8988T (cell line): ENCODE results near the gene RIT1.

ENCODE experiments used
- DNase-seq: peaks from one replicate; pipeline ENCODE4 v3.0.0; 2011

The RIT1 gene

DNA sequence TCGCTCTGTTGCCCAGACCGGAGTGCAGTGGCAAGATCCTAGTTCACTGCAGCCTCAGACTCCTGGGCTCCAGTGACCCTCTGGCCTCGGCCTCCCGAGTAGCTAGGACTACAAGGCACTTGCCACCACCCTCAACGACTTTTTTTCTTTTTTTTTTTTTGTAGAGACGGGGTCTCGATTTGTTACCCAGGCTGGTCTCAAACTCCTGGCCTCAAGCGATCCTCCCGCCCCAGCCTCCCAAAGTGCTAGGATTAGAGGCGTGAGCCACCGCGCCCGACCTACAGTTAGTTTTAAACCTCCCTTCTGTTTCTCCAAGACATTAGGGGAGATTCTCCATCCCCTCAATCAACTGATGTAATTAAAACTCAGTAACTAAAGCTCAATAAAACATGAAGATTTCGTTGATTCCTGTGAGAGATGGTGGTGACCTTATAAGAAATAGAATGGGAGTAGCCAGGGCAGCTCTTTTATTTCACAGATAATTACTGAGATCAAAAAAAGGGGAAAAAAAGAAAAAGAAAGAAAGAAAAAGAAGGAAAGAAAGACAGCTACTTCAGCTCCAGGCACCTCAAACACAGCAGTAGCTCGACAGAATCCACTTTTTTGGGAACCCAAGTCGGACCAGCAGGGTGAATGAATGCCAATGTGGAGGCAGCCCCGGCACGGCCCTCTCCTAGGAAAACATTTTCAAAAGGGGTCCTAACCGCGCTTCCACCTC, 54.7 kb downstream of the RIT1 start:
- DNase-seq = no peak

DNA sequence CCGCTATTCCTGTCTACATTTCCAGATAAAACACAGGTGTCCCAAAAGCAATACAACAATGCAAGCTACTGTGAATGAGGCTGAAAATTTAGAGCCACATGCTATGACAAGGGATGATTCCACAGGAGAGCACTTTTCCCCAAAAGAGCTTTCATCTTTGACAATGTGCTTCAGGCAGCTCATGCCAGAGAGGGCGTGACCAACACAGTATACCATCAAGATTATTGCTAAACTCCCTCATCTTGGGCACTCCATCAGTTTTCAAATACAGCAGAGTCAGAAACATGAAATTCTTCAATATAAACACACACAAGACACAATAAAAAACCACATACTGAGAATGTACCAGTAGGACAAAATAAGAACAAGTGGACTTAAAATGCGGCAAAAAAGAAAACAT, 60.8 kb downstream of the RIT1 start:
- DNase-seq = no peak

DNA sequence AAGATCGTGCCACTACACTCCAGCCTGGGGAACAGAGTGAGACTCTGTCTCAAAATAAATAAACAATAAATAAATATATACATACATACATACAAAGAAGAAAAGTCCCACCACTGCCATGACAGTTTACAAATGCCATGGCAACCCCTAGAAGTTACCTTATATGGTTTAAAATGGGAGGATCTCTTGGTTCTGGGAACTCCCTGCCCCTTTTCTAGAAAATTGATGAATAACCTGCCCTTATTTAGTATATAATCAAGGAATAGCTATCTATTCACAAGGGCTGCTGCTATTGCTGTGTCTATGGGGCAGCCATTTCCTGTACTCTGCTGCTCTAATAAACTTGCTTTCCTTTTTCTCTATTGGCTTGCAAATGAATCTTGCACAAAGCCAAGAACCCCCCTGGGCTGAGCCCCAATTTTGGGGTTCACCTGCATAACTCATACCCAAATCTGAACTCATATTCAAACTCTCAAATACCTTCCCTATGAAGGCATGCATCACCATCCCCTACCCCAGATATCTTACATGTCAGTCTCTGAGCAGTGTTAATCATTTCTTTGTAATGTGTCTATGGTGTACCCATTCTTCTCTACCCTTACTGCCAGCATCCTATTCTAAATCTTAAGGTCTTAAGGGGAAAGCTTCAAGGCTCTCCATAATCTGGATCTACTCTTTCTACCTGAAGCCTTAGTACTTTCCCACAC, 63.2 kb downstream of the RIT1 start:
- DNase-seq = no peak
